B cell (primary cell): ENCODE data around the gene MPIG6B.

ENCODE experiments used
- EZH2 ChIP-seq: IDR thresholded peaks from 2 replicates; pipeline ENCODE4 v1.6.1; 2012; ENCODE audit warnings: borderline replicate concordance, low read depth, mild to moderate bottlenecking, moderate library complexity, low read length; ENCODE audit not compliant: insufficient read depth, poor library complexity, severe bottlenecking
- TF ChIP-seq, protein P1 (sequence below): fragments of 200-600 bp; IDR thresholded peaks from one replicate; pipeline ENCODE4 v1.8.0; 2022; ENCODE audit warnings: antibody characterized with exemption, mild to moderate bottlenecking

DNA sequence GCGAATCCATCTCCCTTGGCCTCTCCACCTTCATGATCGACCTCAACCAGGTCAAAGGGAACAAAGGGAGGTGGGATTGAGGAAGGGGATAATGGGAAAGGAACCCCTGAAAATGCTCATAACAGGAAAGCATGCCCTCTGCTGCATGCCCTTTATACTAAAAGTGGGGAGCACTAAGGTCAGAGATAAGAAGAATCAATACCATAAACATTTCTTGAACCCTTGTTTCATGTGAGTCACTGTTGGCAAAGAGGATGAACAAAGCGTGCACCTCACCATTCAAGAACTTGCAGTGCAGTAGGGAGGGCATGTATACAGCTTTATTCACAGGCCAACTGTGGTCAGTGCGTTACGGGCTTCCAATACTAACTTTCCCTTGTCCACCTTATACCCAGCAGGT, 37.6 kb downstream of the MPIG6B start:
- TF ChIP-seq, protein P1, sequence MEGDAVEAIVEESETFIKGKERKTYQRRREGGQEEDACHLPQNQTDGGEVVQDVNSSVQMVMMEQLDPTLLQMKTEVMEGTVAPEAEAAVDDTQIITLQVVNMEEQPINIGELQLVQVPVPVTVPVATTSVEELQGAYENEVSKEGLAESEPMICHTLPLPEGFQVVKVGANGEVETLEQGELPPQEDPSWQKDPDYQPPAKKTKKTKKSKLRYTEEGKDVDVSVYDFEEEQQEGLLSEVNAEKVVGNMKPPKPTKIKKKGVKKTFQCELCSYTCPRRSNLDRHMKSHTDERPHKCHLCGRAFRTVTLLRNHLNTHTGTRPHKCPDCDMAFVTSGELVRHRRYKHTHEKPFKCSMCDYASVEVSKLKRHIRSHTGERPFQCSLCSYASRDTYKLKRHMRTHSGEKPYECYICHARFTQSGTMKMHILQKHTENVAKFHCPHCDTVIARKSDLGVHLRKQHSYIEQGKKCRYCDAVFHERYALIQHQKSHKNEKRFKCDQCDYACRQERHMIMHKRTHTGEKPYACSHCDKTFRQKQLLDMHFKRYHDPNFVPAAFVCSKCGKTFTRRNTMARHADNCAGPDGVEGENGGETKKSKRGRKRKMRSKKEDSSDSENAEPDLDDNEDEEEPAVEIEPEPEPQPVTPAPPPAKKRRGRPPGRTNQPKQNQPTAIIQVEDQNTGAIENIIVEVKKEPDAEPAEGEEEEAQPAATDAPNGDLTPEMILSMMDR: no peak
- no peak for TF ChIP-seq EZH2
